ENCODE measurements around the gene CTSW. TPM values are rescaled to one million over a fixed set of nuclear protein-coding genes. Genes with fewer than 3 reads are reported as not detected.

Gene CTSW
- total and polyA plus RNA-seq, 2 donors (not counting 1 experiment from before 2014, with no cell fraction given): 0.84 to 4.6 TPM

DNA sequence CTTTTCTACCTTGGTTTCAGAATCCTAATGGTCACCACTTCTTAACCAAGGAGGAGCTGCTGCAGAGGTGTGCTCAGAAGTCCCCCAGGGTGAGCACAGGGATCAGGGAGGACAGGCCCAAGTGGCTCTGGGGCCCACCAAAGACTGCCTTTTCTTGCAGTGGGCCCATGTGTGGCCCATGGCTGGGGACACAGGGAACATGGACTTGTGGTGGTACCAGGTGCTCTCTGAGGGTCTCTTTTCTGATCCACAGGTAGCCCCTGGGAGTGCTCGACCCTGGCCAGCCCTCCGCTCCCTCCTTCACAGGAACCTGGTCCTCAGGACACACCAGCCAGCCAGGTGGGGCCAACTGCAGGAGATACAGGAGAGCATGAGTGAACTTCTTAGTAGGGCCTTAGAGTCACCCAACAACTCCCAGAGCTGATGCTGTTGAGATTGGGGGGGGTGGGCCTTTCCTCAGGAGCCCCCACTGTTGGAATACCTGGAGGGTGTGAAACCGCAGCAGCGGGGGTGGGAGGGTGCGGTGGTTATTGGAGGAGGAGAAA is 17.4 kb upstream of the CTSW start:
- Histone ChIP-seq H3K79me2 (ENCODE audit: control insufficient read depth, insufficient read depth, low read length) (peaks cover 32% of the 10 kb centered on the region), H3K9ac (ENCODE audit: low read length) (no peak overlapping the region), H3K4me2 (replicated peaks; ENCODE audit: low read depth, low read length, poor library complexity, severe bottlenecking) (peak overlapping the region; percentile 94), H4K20me1 (ENCODE audit: control insufficient read depth, insufficient read depth, low read length, poor library complexity, severe bottlenecking) (peaks cover 39% of the 10 kb centered on the region), H2AFZ (ENCODE audit: insufficient read depth, low read depth, low read length, poor library complexity, severe bottlenecking) (no peak overlapping the region), H3K4me1 (ENCODE audit: control insufficient read depth in 2 of 2, insufficient read depth in 2 of 2, low read length in 2 of 2) (peaks cover 16 to 33% of the 10 kb centered on the region in 2 donors), H3K27me3 (replicated peaks in 1 of 4; ENCODE audit: control extremely low read depth in 1 of 4, control insufficient read depth in 3 of 4, insufficient read depth in 4 of 4, low read length in 3 of 4) (no peaks in the 10 kb centered on the region), H3K27ac (ENCODE audit: low read length in 2 of 2) (no peak overlapping the region), H3K36me3 (replicated peaks in 1 of 2; ENCODE audit: control extremely low read depth in 1 of 2, control insufficient read depth in 1 of 2, extremely low read depth in 1 of 2, insufficient read depth in 2 of 2, low read length in 1 of 2) (peaks cover 0 to 52% of the 10 kb centered on the region in 2 experiments), H3K4me3 (ENCODE audit: control extremely low read depth in 1 of 5, extremely low read depth in 1 of 5, insufficient read depth in 1 of 5, low read depth in 2 of 5, low read length in 4 of 5) (no peak overlapping the region), H3K9me3 (ENCODE audit: control extremely low read depth in 1 of 3, control insufficient read depth in 2 of 3, insufficient read depth in 1 of 3, low read length in 2 of 3) (no peaks in the 10 kb centered on the region)
- ChIA-PET CTCF (interaction anchor here (8.6 kb wide), 1 partner anchor 25 kb away, joined by 244 read pairs; the partner anchor contains the start of genes CCDC85B and FIBP), POLR2A (interaction anchor here (0.6 to 3.7 kb wide), 2 partner anchors 8 to 392 kb away, joined by 7 to 20 read pairs; no protein-coding TSS in a partner anchor)
- 78% methylated on average over 3 of the region's 5 CpGs for WGBS (ENCODE audit: insufficient coverage)
- no peaks in the 10 kb centered on the region for H3K9me3 Mint-ChIP-seq (ENCODE audit: insufficient read depth)
- ATAC-seq (ENCODE audit: low read depth) (no peak), DNase-seq (no peak)
- H3K27me3 Mint-ChIP-seq: no peaks in the 10 kb centered on the region
- peak overlapping the region; percentile 58 for H3K4me3 Mint-ChIP-seq
- peaks cover 24% of the 10 kb centered on the region for H3K4me1 Mint-ChIP-seq
- no peak overlapping the region for H3K27ac Mint-ChIP-seq
- intact Hi-C loops (cut with micrococcal nuclease): no loop called here
- TF ChIP-seq, protein P1, sequence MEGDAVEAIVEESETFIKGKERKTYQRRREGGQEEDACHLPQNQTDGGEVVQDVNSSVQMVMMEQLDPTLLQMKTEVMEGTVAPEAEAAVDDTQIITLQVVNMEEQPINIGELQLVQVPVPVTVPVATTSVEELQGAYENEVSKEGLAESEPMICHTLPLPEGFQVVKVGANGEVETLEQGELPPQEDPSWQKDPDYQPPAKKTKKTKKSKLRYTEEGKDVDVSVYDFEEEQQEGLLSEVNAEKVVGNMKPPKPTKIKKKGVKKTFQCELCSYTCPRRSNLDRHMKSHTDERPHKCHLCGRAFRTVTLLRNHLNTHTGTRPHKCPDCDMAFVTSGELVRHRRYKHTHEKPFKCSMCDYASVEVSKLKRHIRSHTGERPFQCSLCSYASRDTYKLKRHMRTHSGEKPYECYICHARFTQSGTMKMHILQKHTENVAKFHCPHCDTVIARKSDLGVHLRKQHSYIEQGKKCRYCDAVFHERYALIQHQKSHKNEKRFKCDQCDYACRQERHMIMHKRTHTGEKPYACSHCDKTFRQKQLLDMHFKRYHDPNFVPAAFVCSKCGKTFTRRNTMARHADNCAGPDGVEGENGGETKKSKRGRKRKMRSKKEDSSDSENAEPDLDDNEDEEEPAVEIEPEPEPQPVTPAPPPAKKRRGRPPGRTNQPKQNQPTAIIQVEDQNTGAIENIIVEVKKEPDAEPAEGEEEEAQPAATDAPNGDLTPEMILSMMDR (IDR thresholded peaks at IDR 0.05): no peak
- TF ChIP-seq EZH2 (IDR thresholded peaks at IDR 0.05; ENCODE audit: borderline replicate concordance, insufficient read depth, low read depth, low read length, poor library complexity, severe bottlenecking): no peak

Data from B cell (primary cell).